GM08714 (cell line): ENCODE measurements around the gene CEP350.

ENCODE experiments used
- H3K4me3 ChIP-seq: fragments of 200-500 bp; sonication (Bioruptor generic); 2 replicates; pipeline ENCODE4 v1.5.1; 2014; ENCODE audit warnings: mild to moderate bottlenecking, low read length, inconsistent platforms
- ZNF274 ChIP-seq: IDR thresholded peaks from 2 replicates; pipeline ENCODE4 v1.6.1; 2012; ENCODE audit warnings: mild to moderate bottlenecking, low read depth, low read length

CEP350 gene

DNA sequence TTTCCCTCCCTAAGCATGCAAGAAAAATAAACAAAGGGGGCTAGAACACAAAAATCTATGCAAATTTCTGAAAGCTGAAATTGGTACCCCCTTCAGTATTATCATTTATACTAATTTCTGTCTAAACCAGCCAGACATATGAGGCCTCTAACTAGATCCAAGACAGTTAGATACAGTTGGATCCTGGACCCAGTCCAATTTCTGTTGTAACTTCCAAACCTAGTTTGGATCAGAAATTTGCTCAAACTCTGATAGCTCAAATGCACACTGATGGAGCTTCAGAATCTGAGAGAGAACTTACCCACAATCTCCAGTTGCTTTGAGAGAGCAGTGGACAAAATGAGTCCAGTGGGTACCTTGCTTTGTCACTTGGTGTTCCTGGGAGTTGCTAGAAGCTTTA is 11.9 kb downstream of the CEP350 start:
- no peak for TF ChIP-seq ZNF274
- no peak overlapping the region for H3K4me3 ChIP-seq

DNA sequence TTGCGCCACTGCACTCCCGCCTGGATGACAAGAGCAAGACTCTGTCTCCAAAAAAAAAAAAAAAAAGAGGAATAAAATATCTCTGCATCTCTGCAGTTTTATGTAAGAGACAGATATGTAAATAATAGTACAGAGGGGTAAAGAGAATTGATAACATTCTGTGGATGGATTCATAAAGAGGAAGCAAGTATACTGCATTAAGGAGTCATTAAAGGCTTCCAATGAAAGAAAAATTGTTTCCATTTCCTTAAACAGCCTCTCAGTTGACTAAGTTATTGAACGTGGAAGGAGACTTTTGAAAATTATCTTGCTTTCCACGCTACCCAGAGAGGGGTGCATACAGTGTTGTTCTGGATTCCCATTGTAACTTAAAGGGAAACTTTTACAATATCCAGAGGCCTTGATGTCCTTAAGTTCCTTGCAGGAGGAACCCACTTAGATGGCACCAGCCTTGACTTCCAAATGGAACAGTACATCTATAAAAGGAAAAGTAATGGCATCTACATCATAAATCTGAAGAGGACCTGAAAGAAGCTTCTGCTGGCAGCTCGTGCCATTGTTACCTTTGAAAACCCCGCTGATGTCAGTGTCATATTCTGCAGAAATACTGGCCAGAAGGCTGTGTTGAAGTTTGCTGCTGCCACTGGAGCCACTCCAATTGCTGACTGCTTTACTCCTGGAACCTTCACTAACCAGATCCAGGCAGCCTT is 13.8 kb downstream of the CEP350 start:
- H3K4me3 ChIP-seq: no peak overlapping the region
- no peak for TF ChIP-seq ZNF274

GRCh38 chr1:179968994-179969919 is 14.6 kb downstream of the CEP350 start:
- no peak overlapping the region for H3K4me3 ChIP-seq
- TF ChIP-seq ZNF274: no peak

- no peak overlapping the region for H3K4me3 ChIP-seq
- no peak for TF ChIP-seq ZNF274
Observed at GRCh38 chr1:179969962-179970361, 15.4 kb downstream of the CEP350 start.

DNA sequence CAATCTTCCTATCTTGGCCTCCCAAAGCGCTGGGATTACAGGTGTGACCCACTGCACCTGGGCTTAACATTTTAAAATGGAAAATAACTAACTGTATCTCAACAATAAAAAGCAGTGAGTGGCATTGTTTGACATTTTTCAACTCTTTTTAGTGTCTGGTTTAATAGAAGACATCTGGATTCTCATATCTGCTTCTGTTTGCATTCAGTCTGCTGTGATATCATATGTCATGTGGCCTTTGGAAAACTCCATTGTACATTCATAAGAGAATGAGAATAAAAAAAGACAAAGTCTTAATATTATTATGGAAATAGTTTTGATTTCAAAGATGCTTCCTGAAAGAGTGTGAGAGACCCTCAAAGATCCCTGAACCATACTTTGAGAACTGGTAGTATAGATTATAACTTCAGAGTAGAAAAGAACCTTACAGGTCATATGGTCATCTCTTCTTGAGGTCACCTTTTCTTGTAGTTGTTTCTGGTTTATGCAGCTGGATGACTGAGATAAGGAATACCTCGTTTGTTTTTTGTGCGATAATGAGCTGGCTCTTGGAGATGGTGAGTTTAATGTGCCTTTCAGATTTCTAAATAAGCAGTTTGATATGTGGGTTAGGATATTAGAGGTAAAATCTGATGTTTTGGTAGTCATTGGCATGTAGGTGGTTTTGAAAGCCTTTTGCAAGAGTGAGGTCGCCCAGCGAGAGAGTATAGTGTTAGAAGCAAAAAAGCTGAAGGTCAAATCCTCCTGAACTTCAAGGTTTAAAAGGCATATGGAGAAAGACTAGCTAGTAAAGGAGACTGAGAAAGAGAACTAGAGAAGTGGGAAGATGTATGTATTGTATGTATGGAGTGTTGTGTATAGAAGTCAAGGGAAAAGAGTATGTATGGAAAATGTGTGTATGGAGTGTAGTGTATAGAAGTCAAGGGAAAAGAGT is 17.2 kb downstream of the CEP350 start:
- TF ChIP-seq ZNF274: no peak
- H3K4me3 ChIP-seq: no peak overlapping the region

GRCh38 chr1:179973198-179974110 is 18.8 kb downstream of the CEP350 start:
- TF ChIP-seq ZNF274: no peak
- no peak overlapping the region for H3K4me3 ChIP-seq

- H3K4me3 ChIP-seq: no peak overlapping the region
- no peak for TF ChIP-seq ZNF274
Observed at GRCh38 chr1:179976970-179977651, 22.5 kb downstream of the CEP350 start.

GRCh38 chr1:179978199-179979079 is 23.8 kb downstream of the CEP350 start:
- H3K4me3 ChIP-seq: no peak overlapping the region
- no peak for TF ChIP-seq ZNF274

- no peak for TF ChIP-seq ZNF274
- no peak overlapping the region for H3K4me3 ChIP-seq
Observed at GRCh38 chr1:179984101-179984500, 29.5 kb downstream of the CEP350 start.

- H3K4me3 ChIP-seq: no peak overlapping the region
- TF ChIP-seq ZNF274: no peak
Observed at GRCh38 chr1:179984942-179985341, 30.3 kb downstream of the CEP350 start.

DNA sequence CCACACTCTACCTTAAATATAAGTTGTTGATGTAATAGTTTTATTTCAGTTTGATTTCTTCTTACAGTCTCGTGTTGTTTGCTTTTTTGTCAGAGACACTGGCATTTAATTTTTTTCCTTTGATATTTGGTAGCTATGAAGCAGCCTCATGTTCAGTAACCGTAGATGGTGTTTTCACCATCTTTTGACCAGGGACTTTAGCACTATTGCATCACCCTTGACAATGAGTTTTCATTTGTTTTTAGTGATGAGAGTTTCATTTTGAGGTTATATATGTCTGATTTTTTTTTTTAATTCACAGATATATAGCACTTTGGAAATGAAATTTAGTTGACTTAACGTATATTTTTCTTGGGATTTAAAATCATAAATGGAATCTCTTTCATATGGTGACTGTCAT is 36.2 kb downstream of the CEP350 start:
- no peak overlapping the region for H3K4me3 ChIP-seq
- TF ChIP-seq ZNF274: no peak

DNA sequence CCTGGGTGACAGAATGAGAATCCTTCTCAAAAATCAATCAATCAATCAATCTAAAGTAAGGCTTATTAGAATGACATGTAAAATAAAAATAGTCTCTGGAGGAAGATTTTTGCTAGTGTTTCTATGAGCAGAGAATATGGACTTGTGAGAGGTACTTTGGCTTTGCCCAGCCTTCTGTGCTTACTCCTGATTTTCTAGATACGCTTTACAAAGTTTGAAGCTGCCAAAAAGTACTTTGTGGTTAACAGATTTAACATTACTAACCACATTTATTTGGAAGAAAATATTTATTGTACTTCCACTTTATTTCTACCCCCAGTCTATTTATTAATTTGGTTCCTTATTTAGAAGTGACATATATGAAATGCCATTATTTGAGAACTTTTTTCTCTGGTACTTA is 41.0 kb downstream of the CEP350 start:
- no peak overlapping the region for H3K4me3 ChIP-seq
- no peak for TF ChIP-seq ZNF274
